Hepatocyte (in vitro differentiated cells): ENCODE data around the gene FIGNL1. TPM values are rescaled to one million over a fixed set of nuclear protein-coding genes. Genes with fewer than 3 reads are reported as not detected.

Experiments used
- DNase-seq: peaks from one replicate; pipeline ENCODE4 v3.0.0-alpha.2; 2016; ENCODE audit warnings: low spot score
- H2AFZ ChIP-seq: fragments of 200-600 bp; sonication (generic); 2 replicates; pipeline ENCODE4 v1.6.0; 2016; ENCODE audit warnings: antibody characterized with exemption, mild to moderate bottlenecking
- H3K27ac ChIP-seq: fragments of 200-600 bp; sonication (generic); 2 replicates; pipeline ENCODE4 v1.5.1; 2016; ENCODE audit warnings: mild to moderate bottlenecking
- H3K27me3 ChIP-seq: fragments of 200-600 bp; sonication (generic); 2 replicates; pipeline ENCODE4 v1.6.1; 2016
- H3K36me3 ChIP-seq: fragments of 200-600 bp; sonication (generic); replicated peaks from 2 replicates; pipeline ENCODE4 v1.5.1; 2016; ENCODE audit warnings: low read depth; ENCODE audit not compliant: insufficient read depth
- H3K4me1 ChIP-seq: fragments of 200-600 bp; sonication (generic); 2 replicates; pipeline ENCODE4 v1.5.1; 2016; ENCODE audit warnings: mild to moderate bottlenecking, moderate library complexity; ENCODE audit not compliant: insufficient read depth
- H3K4me2 ChIP-seq: fragments of 200-600 bp; sonication (generic); 2 replicates; pipeline ENCODE4 v1.6.0; 2016
- H3K4me3 ChIP-seq: fragments of 200-600 bp; sonication (generic); 2 replicates; pipeline ENCODE4 v1.5.1; 2016; ENCODE audit warnings: mild to moderate bottlenecking
- H3K79me2 ChIP-seq: fragments of 200-600 bp; sonication (generic); 2 replicates; pipeline ENCODE4 v1.6.0; 2017; ENCODE audit warnings: mild to moderate bottlenecking
- H3K9me2 ChIP-seq: fragments of 200-600 bp; sonication (generic); replicated peaks from 2 replicates; pipeline ENCODE4 v1.6.0; 2017; ENCODE audit warnings: mild to moderate bottlenecking; ENCODE audit not compliant: insufficient read depth
- H3K9me3 ChIP-seq: fragments of 200-600 bp; sonication (generic); 2 replicates; pipeline ENCODE4 v1.5.1; 2016; ENCODE audit warnings: low read depth, mild to moderate bottlenecking
- H4K20me1 ChIP-seq: fragments of 200-600 bp; sonication (generic); 2 replicates; pipeline ENCODE4 v1.6.0; 2016; ENCODE audit warnings: mild to moderate bottlenecking; ENCODE audit not compliant: insufficient read depth, poor library complexity, severe bottlenecking
- EZH2 ChIP-seq: fragments of 200-600 bp; sonication (generic); IDR thresholded peaks from 2 replicates; pipeline ENCODE4 v1.6.1; 2016; ENCODE audit warnings: antibody characterized with exemption, mild to moderate bottlenecking, borderline replicate concordance
- EZH2phosphoT487 ChIP-seq: fragments of 200-600 bp; sonication (generic); IDR thresholded peaks from one replicate; pipeline ENCODE4 v1.6.1; 2018; ENCODE audit warnings: antibody characterized with exemption, mild to moderate bottlenecking, low read depth, moderate library complexity; ENCODE audit not compliant: unreplicated experiment, severe bottlenecking
- WGBS: methylation state at CpG from one replicate; pipeline ENCODE4 v1.1.6; 2016; ENCODE audit warnings: low lambda C conversion rate; ENCODE audit errors: missing lambda C conversion rate; 5-methylcytosine and 5-hydroxymethylcytosine counted together
- polyA plus RNA-seq: library from polyadenylated mRNA; unstranded; fragments of >200 nt; fragmentation: Nextera tagmentation; extraction: Ambion mirVana; gene quantifications from 2 replicates; pipeline ENCODE4 v1.2.1, GENCODE V29; 2016
- total RNA-seq: library from RNA; depleted of rRNA; stranded (reverse); fragments of >200 nt; gene quantifications from 2 replicates; pipeline ENCODE4 v1.2.3, GENCODE V29; 2014
- TF ChIP-seq, protein P1 (sequence below): fragments of 200-600 bp; sonication (generic); IDR thresholded peaks from 2 replicates; pipeline ENCODE4 v1.5.1; 2016; ENCODE audit warnings: antibody characterized with exemption, mild to moderate bottlenecking; ENCODE audit not compliant: poor library complexity

Gene FIGNL1
- total and polyA plus RNA-seq, 2 experiments from 2014 or later = 4.3 to 13.6 TPM

DNA sequence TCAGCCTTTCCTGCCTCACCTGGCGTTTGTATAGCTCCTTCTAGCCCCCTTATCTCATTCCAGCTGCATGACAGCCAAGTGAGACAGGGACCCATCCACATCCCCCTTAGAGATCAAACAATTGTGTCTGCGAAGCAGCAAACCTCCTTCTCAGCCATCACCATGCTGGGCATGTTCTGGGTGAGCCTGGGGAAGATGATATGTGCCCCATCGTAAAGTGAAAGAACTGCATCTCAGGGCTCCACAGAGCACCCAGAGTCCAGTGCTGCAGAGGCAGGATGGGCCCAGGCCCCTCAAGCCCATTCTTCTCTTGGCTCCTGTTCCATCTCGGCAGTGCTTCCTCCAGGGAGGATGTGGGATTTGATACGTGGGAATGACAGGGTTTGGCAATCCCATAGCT, 43.2 kb downstream of the FIGNL1 start:
- H3K4me3 ChIP-seq = no peak overlapping the region
- TF ChIP-seq EZH2phosphoT487 (no peak), EZH2 (no peak)
- TF ChIP-seq, protein P1, sequence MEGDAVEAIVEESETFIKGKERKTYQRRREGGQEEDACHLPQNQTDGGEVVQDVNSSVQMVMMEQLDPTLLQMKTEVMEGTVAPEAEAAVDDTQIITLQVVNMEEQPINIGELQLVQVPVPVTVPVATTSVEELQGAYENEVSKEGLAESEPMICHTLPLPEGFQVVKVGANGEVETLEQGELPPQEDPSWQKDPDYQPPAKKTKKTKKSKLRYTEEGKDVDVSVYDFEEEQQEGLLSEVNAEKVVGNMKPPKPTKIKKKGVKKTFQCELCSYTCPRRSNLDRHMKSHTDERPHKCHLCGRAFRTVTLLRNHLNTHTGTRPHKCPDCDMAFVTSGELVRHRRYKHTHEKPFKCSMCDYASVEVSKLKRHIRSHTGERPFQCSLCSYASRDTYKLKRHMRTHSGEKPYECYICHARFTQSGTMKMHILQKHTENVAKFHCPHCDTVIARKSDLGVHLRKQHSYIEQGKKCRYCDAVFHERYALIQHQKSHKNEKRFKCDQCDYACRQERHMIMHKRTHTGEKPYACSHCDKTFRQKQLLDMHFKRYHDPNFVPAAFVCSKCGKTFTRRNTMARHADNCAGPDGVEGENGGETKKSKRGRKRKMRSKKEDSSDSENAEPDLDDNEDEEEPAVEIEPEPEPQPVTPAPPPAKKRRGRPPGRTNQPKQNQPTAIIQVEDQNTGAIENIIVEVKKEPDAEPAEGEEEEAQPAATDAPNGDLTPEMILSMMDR = no peak
- peaks cover 11% of the 10 kb centered on the region for H3K27me3 ChIP-seq
- 76% methylated on average over 5 of the region's 5 CpGs for WGBS
- no peaks in the 10 kb centered on the region for H3K9me2 ChIP-seq
- H4K20me1 ChIP-seq = no peaks in the 10 kb centered on the region
- no peak overlapping the region for H3K27ac ChIP-seq
- no peak overlapping the region for H3K4me2 ChIP-seq
- H2AFZ ChIP-seq = no peak overlapping the region
- no peaks in the 10 kb centered on the region for H3K79me2 ChIP-seq
- H3K9me3 ChIP-seq = no peaks in the 10 kb centered on the region
- no peak for DNase-seq
- no peaks in the 10 kb centered on the region for H3K36me3 ChIP-seq
- no peaks in the 10 kb centered on the region for H3K4me1 ChIP-seq

GRCh38 chr7:50405221-50405620, 44.9 kb downstream of the FIGNL1 start:
- Histone ChIP-seq H4K20me1 (no peaks in the 10 kb centered on the region), H3K9me2 (no peaks in the 10 kb centered on the region), H3K27ac (no peak overlapping the region), H3K27me3 (peaks cover 11% of the 10 kb centered on the region), H2AFZ (no peak overlapping the region), H3K4me2 (no peak overlapping the region), H3K36me3 (no peaks in the 10 kb centered on the region), H3K4me3 (no peak overlapping the region), H3K9me3 (no peaks in the 10 kb centered on the region), H3K79me2 (no peaks in the 10 kb centered on the region), H3K4me1 (no peaks in the 10 kb centered on the region)
- 85% methylated on average over 7 of the region's 7 CpGs for WGBS
- TF ChIP-seq, protein P1 = no peak
- TF ChIP-seq EZH2phosphoT487 = no peak
- TF ChIP-seq EZH2 = no peak
- DNase-seq = no peak

DNA sequence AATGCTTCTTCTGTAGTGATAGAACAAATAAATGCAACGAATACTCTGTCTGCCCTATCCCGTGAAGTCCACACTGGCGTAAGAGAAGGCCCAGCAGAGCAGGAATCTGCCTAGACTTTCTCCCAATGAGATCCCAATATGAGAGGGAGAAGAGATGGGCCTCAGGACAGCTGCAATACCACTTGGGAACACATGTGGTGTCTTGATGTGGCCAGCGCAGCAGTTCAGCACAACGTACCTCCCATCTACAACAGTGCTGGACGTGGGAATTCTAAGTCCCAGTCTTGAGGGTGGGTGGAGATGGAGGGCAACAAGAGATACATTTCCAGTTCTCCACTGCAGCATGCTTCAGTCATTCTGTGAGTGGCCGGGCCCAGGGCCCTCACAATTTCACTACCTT, 45.8 kb downstream of the FIGNL1 start:
- H3K27me3 ChIP-seq = peaks cover 11% of the 10 kb centered on the region
- H3K9me3 ChIP-seq = no peaks in the 10 kb centered on the region
- DNase-seq = no peak
- no peaks in the 10 kb centered on the region for H3K9me2 ChIP-seq
- H3K36me3 ChIP-seq = no peaks in the 10 kb centered on the region
- no peak overlapping the region for H3K27ac ChIP-seq
- TF ChIP-seq, protein P1 = no peak
- TF ChIP-seq EZH2 (no peak), EZH2phosphoT487 (no peak)
- H4K20me1 ChIP-seq = no peaks in the 10 kb centered on the region
- no peak overlapping the region for H3K4me3 ChIP-seq
- H3K4me2 ChIP-seq = no peak overlapping the region
- WGBS = 79% methylated on average over 7 of the region's 7 CpGs
- no peak overlapping the region for H2AFZ ChIP-seq
- H3K79me2 ChIP-seq = no peaks in the 10 kb centered on the region
- H3K4me1 ChIP-seq = no peaks in the 10 kb centered on the region

DNA sequence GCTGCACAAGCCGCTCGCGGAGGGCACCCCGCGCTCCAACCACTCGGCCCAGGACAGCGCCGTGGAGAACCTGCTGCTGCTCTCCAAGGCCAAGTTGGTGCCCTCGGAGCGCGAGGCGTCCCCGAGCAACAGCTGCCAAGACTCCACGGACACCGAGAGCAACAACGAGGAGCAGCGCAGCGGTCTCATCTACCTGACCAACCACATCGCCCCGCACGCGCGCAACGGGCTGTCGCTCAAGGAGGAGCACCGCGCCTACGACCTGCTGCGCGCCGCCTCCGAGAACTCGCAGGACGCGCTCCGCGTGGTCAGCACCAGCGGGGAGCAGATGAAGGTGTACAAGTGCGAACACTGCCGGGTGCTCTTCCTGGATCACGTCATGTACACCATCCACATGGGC, 50.0 kb downstream of the FIGNL1 start:
- Histone ChIP-seq H3K4me2 (no peak overlapping the region), H3K27ac (no peak overlapping the region), H3K79me2 (no peaks in the 10 kb centered on the region), H3K4me1 (no peaks in the 10 kb centered on the region), H2AFZ (no peak overlapping the region), H3K36me3 (no peaks in the 10 kb centered on the region), H3K9me2 (no peaks in the 10 kb centered on the region), H3K4me3 (no peak overlapping the region), H4K20me1 (no peaks in the 10 kb centered on the region), H3K27me3 (no peaks in the 10 kb centered on the region), H3K9me3 (no peaks in the 10 kb centered on the region)
- WGBS = 98% methylated on average over 33 of the region's 41 CpGs
- TF ChIP-seq EZH2phosphoT487 (no peak), EZH2 (no peak)
- TF ChIP-seq, protein P1 = no peak
- DNase-seq = no peak
